Measurements from ENCODE around the gene NBPF1. TPM values are rescaled to one million over a fixed set of nuclear protein-coding genes. Genes with fewer than 3 reads are reported as not detected.
"Not testable (repeated sequence)": the region's sequence is repeated elsewhere in the genome, so short reads cannot be mapped to it uniquely, and the experiment has no call there.

The NBPF1 gene
- total RNA-seq, 1 experiment from 2014 or later, result 28.9 TPM

- TF ChIP-seq CTCF (IDR thresholded peaks at IDR 0.05; ENCODE audit: unreplicated experiment), result no peak
- ChIA-PET CTCF (interaction anchor here (0.6 kb wide), 1 partner anchor 865 kb away, joined by 5 read pairs; no protein-coding TSS in a partner anchor), POLR2A (no interaction called here)
- H3K4me1 Mint-ChIP-seq (ENCODE audit: insufficient read depth, unreplicated experiment), result no peaks in the 10 kb centered on the region
- no peak for DNase-seq (ENCODE audit: unreplicated experiment)
- no peak overlapping the region for H3K4me3 Mint-ChIP-seq (ENCODE audit: unreplicated experiment)
- no peaks in the 10 kb centered on the region for H3K27me3 Mint-ChIP-seq (ENCODE audit: insufficient read depth, unreplicated experiment)
- intact Hi-C loops (cut with micrococcal nuclease), result no loop called here
- H3K9me3 Mint-ChIP-seq (ENCODE audit: unreplicated experiment), result no peaks in the 10 kb centered on the region
- H3K36me3 Mint-ChIP-seq (ENCODE audit: insufficient read depth, unreplicated experiment), result no peaks in the 10 kb centered on the region
- no TSS peak for BruUV-seq (replicated peaks)
- H3K27ac Mint-ChIP-seq (ENCODE audit: low read depth, unreplicated experiment), result no peak overlapping the region
Observed at GRCh38 chr1:16605532-16606505, 7.5 kb downstream of the NBPF1 start.

- Mint-ChIP-seq H3K9me3 (ENCODE audit: unreplicated experiment) (no peaks in the 10 kb centered on the region), H3K27me3 (ENCODE audit: insufficient read depth, unreplicated experiment) (no peaks in the 10 kb centered on the region), H3K4me1 (ENCODE audit: insufficient read depth, unreplicated experiment) (no peaks in the 10 kb centered on the region), H3K4me3 (ENCODE audit: unreplicated experiment) (no peak overlapping the region), H3K36me3 (ENCODE audit: insufficient read depth, unreplicated experiment) (no peaks in the 10 kb centered on the region), H3K27ac (ENCODE audit: low read depth, unreplicated experiment) (no peak overlapping the region)
- BruUV-seq (replicated peaks), result no TSS peak
- DNase-seq (ENCODE audit: unreplicated experiment), result no peak
- intact Hi-C loops (cut with micrococcal nuclease), result no loop called here
- no peak for TF ChIP-seq CTCF (IDR thresholded peaks at IDR 0.05; ENCODE audit: unreplicated experiment)
- POLR2A ChIA-PET, result no interaction called here
- CTCF ChIA-PET, result interaction anchor here (0.5 kb wide), 1 partner anchor 240 kb away, joined by 3 read pairs; no protein-coding TSS in a partner anchor
Observed at GRCh38 chr1:16605213-16605525, 8.2 kb downstream of the NBPF1 start.

- POLR2A ChIA-PET, result interaction anchor here (2.4 kb wide), 1 partner anchor 7 kb away, joined by 7 read pairs; no protein-coding TSS in a partner anchor
- CTCF ChIA-PET, result interaction anchor here (0.5 to 1.3 kb wide), 2 partner anchors 164 to 239 kb away, joined by 3 to 4 read pairs; partner anchors contain the start of gene NECAP2
Observed at GRCh38 chr1:16604514-16605212, 8.7 kb downstream of the NBPF1 start.

GRCh38 chr1:16603623-16604022, 9.7 kb downstream of the NBPF1 start:
- H3K4me1 Mint-ChIP-seq (ENCODE audit: insufficient read depth, unreplicated experiment); H3K9me3 Mint-ChIP-seq (ENCODE audit: unreplicated experiment); BruUV-seq (replicated peaks); H3K36me3 Mint-ChIP-seq (ENCODE audit: insufficient read depth, unreplicated experiment); DNase-seq (ENCODE audit: unreplicated experiment); H3K27me3 Mint-ChIP-seq (ENCODE audit: insufficient read depth, unreplicated experiment); intact Hi-C loops (cut with micrococcal nuclease); H3K27ac Mint-ChIP-seq (ENCODE audit: low read depth, unreplicated experiment); H3K4me3 Mint-ChIP-seq (ENCODE audit: unreplicated experiment): not testable (repeated sequence)
- ChIA-PET CTCF (interaction anchor here (0.9 to 1.9 kb wide), 4 partner anchors 17 to 163 kb away, joined by 3 to 6 read pairs (median 4); partner anchors contain the start of gene NECAP2), POLR2A (interaction anchor here (2.4 kb wide), 1 partner anchor 8 kb away, joined by 7 read pairs; no protein-coding TSS in a partner anchor)

More at GRCh38 chr1:16604514-16605212, 8.7 kb downstream of the NBPF1 start:
- H3K4me1 Mint-ChIP-seq (ENCODE audit: insufficient read depth, unreplicated experiment); H3K27ac Mint-ChIP-seq (ENCODE audit: low read depth, unreplicated experiment); BruUV-seq (replicated peaks); H3K9me3 Mint-ChIP-seq (ENCODE audit: unreplicated experiment); intact Hi-C loops (cut with micrococcal nuclease); H3K27me3 Mint-ChIP-seq (ENCODE audit: insufficient read depth, unreplicated experiment); H3K36me3 Mint-ChIP-seq (ENCODE audit: insufficient read depth, unreplicated experiment); DNase-seq (ENCODE audit: unreplicated experiment); H3K4me3 Mint-ChIP-seq (ENCODE audit: unreplicated experiment): not testable (repeated sequence)

GRCh38 chr1:16602336-16603011, 10.9 kb downstream of the NBPF1 start:
- H3K36me3 Mint-ChIP-seq (ENCODE audit: insufficient read depth, unreplicated experiment); H3K4me1 Mint-ChIP-seq (ENCODE audit: insufficient read depth, unreplicated experiment); H3K9me3 Mint-ChIP-seq (ENCODE audit: unreplicated experiment); H3K4me3 Mint-ChIP-seq (ENCODE audit: unreplicated experiment); DNase-seq (ENCODE audit: unreplicated experiment); H3K27me3 Mint-ChIP-seq (ENCODE audit: insufficient read depth, unreplicated experiment); intact Hi-C loops (cut with micrococcal nuclease); BruUV-seq (replicated peaks); H3K27ac Mint-ChIP-seq (ENCODE audit: low read depth, unreplicated experiment): not testable (repeated sequence)
- ChIA-PET CTCF (interaction anchor here (0.6 to 1.9 kb wide), 4 partner anchors 18 to 349 kb away, joined by 3 to 6 read pairs (median 3); no protein-coding TSS in a partner anchor), POLR2A (interaction anchor here (1.2 to 2.4 kb wide), 2 partner anchors 9 to 13 kb away, joined by 3 to 7 read pairs; no protein-coding TSS in a partner anchor)

GRCh38 chr1:16600855-16601786, 12.2 kb downstream of the NBPF1 start:
- H3K27ac Mint-ChIP-seq (ENCODE audit: low read depth, unreplicated experiment); H3K4me3 Mint-ChIP-seq (ENCODE audit: unreplicated experiment); H3K36me3 Mint-ChIP-seq (ENCODE audit: insufficient read depth, unreplicated experiment); intact Hi-C loops (cut with micrococcal nuclease); H3K4me1 Mint-ChIP-seq (ENCODE audit: insufficient read depth, unreplicated experiment); H3K9me3 Mint-ChIP-seq (ENCODE audit: unreplicated experiment); BruUV-seq (replicated peaks); POLR2A ChIA-PET; H3K27me3 Mint-ChIP-seq (ENCODE audit: insufficient read depth, unreplicated experiment); DNase-seq (ENCODE audit: unreplicated experiment): not testable (repeated sequence)
- CTCF ChIA-PET, result interaction anchor here (0.6 to 1.0 kb wide), 3 partner anchors 8 to 24 kb away, joined by 3 to 4 read pairs (median 3); no protein-coding TSS in a partner anchor

Data from MCF 10A (cell line).